Inflammatory macrophage (primary cell): ENCODE measurements around the gene ANKRD62.
A peak's percentile ranks its signal among the peaks of the same experiment; 100 is the strongest.
"Not testable (repeated sequence)": the region's sequence is repeated elsewhere in the genome, so short reads cannot be mapped to it uniquely, and the experiment has no call there.

Source experiments
- DNase-seq, 2 donors: peaks; one replicate each; pipeline ENCODE4 v3.0.0-alpha.2; 2020 to 2022

ANKRD62 gene

GRCh38 chr18:12101266-12101665, 7.6 kb downstream of the ANKRD62 start:
- DNase-seq: peak in 1 of 2 donors; percentile 5

- no peak for DNase-seq
Observed at GRCh38 chr18:12102136-12102842, 8.6 kb downstream of the ANKRD62 start.

GRCh38 chr18:12106471-12106870, 12.8 kb downstream of the ANKRD62 start:
- no peak for DNase-seq

- DNase-seq: no peak
Observed at GRCh38 chr18:12109836-12110235, 16.2 kb downstream of the ANKRD62 start.

GRCh38 chr18:12113999-12114646, 20.5 kb downstream of the ANKRD62 start:
- DNase-seq: no peak

GRCh38 chr18:12119358-12119757, 25.7 kb downstream of the ANKRD62 start:
- DNase-seq: no peak

GRCh38 chr18:12121175-12122042, 27.8 kb downstream of the ANKRD62 start:
- peak in 1 of 2 donors; percentile 9 for DNase-seq

- not testable (repeated sequence) for DNase-seq
Observed at GRCh38 chr18:12122043-12122389, 28.4 kb downstream of the ANKRD62 start.

GRCh38 chr18:12127647-12128046, 34.0 kb downstream of the ANKRD62 start:
- DNase-seq: not testable (repeated sequence)

GRCh38 chr18:12138831-12139230, 45.2 kb downstream of the ANKRD62 start:
- DNase-seq: not testable (repeated sequence)

- DNase-seq: not testable (repeated sequence)
Observed at GRCh38 chr18:12140866-12141265, 47.2 kb downstream of the ANKRD62 start.

- DNase-seq: not testable (repeated sequence)
Observed at GRCh38 chr18:12141778-12142177, 48.1 kb downstream of the ANKRD62 start.

- DNase-seq: not testable (repeated sequence)
Observed at GRCh38 chr18:12149431-12149830, 55.8 kb downstream of the ANKRD62 start.

GRCh38 chr18:12154361-12154760, 60.7 kb downstream of the ANKRD62 start:
- peak; percentile 72 for DNase-seq

GRCh38 chr18:12155996-12156395, 62.4 kb downstream of the ANKRD62 start:
- DNase-seq: no peak

GRCh38 chr18:12159446-12159845, 65.8 kb downstream of the ANKRD62 start:
- DNase-seq: no peak

- DNase-seq: no peak
Observed at GRCh38 chr18:12162786-12163185, 69.1 kb downstream of the ANKRD62 start.

GRCh38 chr18:12165038-12165768, 71.6 kb downstream of the ANKRD62 start:
- DNase-seq: no peak
